ENCODE results near the gene MACROD2. TPM values are rescaled to one million over a fixed set of nuclear protein-coding genes. Genes with fewer than 3 reads are reported as not detected.
"Not testable (repeated sequence)": the region's sequence is repeated elsewhere in the genome, so short reads cannot be mapped to it uniquely, and the experiment has no call there.

MACROD2 gene
- total and polyA plus RNA-seq, 4 donors = 13.0 to 67.1 (median 20.7) TPM

DNA sequence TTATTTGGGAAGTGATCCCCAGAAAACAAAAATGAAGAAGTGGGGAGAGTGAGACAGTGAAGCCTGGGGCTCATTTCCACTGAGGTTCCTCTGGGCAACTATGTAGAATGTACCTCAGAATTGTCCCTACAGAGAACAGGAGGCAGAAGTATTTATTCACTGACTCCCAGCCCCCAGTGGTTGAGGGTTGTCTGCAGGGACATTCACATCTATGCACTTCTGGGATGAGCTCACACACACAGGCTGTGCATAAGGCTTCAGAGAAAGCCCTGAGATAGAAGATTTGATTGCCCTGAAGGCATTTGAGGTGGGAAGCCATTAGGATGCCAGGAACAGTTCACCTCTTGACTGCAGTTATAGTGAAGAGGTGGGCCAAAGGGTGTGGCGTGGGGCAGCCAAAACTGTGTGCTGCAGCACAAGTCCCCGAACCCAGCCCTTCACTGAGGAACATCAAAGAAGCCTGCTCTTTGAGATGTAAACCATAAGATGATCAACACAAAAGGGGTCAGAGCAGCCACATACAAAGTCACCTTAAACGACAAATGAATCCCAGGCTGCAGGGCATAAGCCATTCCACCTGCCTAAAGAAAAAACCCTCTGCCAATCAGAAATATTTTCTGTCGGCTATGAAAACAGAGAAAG lies 1195.9 kb downstream of the MACROD2 start:
- TF ChIP-seq, protein P1, sequence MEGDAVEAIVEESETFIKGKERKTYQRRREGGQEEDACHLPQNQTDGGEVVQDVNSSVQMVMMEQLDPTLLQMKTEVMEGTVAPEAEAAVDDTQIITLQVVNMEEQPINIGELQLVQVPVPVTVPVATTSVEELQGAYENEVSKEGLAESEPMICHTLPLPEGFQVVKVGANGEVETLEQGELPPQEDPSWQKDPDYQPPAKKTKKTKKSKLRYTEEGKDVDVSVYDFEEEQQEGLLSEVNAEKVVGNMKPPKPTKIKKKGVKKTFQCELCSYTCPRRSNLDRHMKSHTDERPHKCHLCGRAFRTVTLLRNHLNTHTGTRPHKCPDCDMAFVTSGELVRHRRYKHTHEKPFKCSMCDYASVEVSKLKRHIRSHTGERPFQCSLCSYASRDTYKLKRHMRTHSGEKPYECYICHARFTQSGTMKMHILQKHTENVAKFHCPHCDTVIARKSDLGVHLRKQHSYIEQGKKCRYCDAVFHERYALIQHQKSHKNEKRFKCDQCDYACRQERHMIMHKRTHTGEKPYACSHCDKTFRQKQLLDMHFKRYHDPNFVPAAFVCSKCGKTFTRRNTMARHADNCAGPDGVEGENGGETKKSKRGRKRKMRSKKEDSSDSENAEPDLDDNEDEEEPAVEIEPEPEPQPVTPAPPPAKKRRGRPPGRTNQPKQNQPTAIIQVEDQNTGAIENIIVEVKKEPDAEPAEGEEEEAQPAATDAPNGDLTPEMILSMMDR (IDR thresholded peaks at IDR 0.05; ENCODE audit: control extremely low read depth, extremely low read depth) = no peak

DNA sequence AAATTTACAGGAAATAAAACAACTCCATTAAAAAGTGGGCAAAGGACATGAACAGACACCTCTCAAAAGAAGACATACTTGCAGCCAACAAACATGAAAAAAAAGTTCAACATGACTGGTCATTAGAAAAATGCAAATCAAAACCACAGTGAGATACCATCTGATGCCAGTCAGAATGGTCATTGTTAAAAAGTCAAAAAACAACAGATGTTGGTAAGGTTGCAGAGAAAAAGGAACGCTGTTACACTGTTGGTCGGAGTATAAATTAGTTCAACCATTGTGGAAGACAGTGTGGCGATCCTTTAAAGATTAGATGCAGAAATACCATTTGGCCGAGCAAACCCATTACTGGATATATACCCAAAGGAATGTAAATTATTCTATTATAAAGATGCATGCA lies 1200.1 kb downstream of the MACROD2 start:
- peaks cover 0 to 2% (median 0%) of the 10 kb centered on the region in 4 donors for H3K9me3 ChIP-seq (ENCODE audit: control insufficient read depth in 4 of 4, insufficient read depth in 3 of 4, low read length in 3 of 4)
- H3K27me3 ChIP-seq (ENCODE audit: control insufficient read depth in 3 of 3, insufficient read depth in 3 of 3, low read length in 2 of 3) = no peaks in the 10 kb centered on the region
- no peak overlapping the region for H3K27ac ChIP-seq (ENCODE audit: low read depth in 1 of 2, low read length in 1 of 2)
- no peak overlapping the region for H3K9ac ChIP-seq (ENCODE audit: insufficient read depth in 1 of 2, low read length in 2 of 2)
- H3K4me1 ChIP-seq (ENCODE audit: control insufficient read depth in 5 of 5, insufficient read depth in 5 of 5, low read length in 5 of 5) = no peaks in the 10 kb centered on the region
- H3K36me3 ChIP-seq (ENCODE audit: control insufficient read depth in 4 of 4, insufficient read depth in 4 of 4, low read length in 4 of 4) = no peaks in the 10 kb centered on the region
- H3K4me3 ChIP-seq = no peak overlapping the region
- DNase-seq (no peak), ATAC-seq (ENCODE audit: insufficient read depth, low FRiP score) (no peak)
- TF ChIP-seq, protein P1 (IDR thresholded peaks at IDR 0.05; ENCODE audit: control extremely low read depth, extremely low read depth) = no peak
- 88 to 94% methylated on average over 4 of the region's 4 CpGs for WGBS, 2 donors

More for the DNA sequence above, 1195.9 kb downstream of the MACROD2 start:
- no peak overlapping the region for H3K4me3 ChIP-seq
- no peak overlapping the region for H3K9ac ChIP-seq (ENCODE audit: insufficient read depth in 1 of 2, low read length in 2 of 2)
- no peaks in the 10 kb centered on the region for H3K36me3 ChIP-seq (ENCODE audit: control insufficient read depth in 4 of 4, insufficient read depth in 4 of 4, low read length in 4 of 4)
- ATAC-seq (ENCODE audit: insufficient read depth, low FRiP score) (no peak), DNase-seq (no peak)
- 63 to 66% methylated on average over 4 of the region's 4 CpGs for WGBS, 2 donors
- no peak overlapping the region for H3K27ac ChIP-seq (ENCODE audit: low read depth in 1 of 2, low read length in 1 of 2)
- no peaks in the 10 kb centered on the region for H3K27me3 ChIP-seq (ENCODE audit: control insufficient read depth in 3 of 3, insufficient read depth in 3 of 3, low read length in 2 of 3)
- no peaks in the 10 kb centered on the region for H3K4me1 ChIP-seq (ENCODE audit: control insufficient read depth in 5 of 5, insufficient read depth in 5 of 5, low read length in 5 of 5)
- peaks cover 0 to 2% (median 0%) of the 10 kb centered on the region in 4 donors for H3K9me3 ChIP-seq (ENCODE audit: control insufficient read depth in 4 of 4, insufficient read depth in 3 of 4, low read length in 3 of 4)

DNA sequence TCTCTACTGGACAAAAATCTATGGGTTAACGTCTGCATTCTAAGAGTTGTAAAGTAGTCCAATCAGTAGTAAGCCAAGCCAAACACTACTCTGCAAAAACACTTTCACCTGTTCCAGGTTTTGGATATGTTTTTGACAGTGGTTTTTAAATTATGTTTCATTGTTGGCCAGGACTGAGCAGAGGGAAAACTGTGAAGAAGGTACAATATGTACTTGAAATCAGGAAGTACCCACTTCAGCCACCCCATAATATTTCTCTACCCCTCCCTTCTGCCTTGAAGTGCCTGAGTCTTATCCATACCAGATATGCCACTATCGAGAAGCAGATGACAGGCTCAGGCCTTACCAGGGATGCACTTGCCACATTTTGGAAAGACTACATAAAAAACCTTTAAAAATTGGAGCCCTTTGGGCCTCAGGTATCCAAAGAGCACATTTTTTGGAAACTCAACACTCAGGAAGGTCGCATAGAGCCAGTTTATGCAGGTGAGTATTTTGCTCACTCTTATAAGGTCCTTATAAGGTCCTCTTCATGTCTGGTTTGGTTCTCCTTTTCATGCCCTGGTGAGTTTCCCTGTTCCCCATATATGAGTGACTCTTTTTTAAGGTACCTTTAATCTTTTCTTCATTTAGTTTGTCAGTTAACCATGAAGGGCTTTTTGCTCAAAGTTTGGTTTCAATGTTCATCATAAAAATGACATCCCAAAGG lies 1201.4 kb downstream of the MACROD2 start:
- H3K9ac ChIP-seq (ENCODE audit: insufficient read depth in 1 of 2, low read length in 2 of 2) = no peak overlapping the region
- DNase-seq = no peak
- H3K36me3 ChIP-seq (ENCODE audit: control insufficient read depth in 4 of 4, insufficient read depth in 4 of 4, low read length in 4 of 4) = no peaks in the 10 kb centered on the region
- H3K9me3 ChIP-seq (ENCODE audit: control insufficient read depth in 4 of 4, insufficient read depth in 3 of 4, low read length in 3 of 4) = no peaks in the 10 kb centered on the region
- no peaks in the 10 kb centered on the region for H3K4me1 ChIP-seq (ENCODE audit: control insufficient read depth in 5 of 5, insufficient read depth in 5 of 5, low read length in 5 of 5)
- peak overlapping the region in 1 of 2 donors; percentile 59 for H3K27ac ChIP-seq (ENCODE audit: low read depth in 1 of 2, low read length in 1 of 2)
- peak; percentile 64 for ATAC-seq (ENCODE audit: insufficient read depth, low FRiP score)
- H3K27me3 ChIP-seq (ENCODE audit: control insufficient read depth in 3 of 3, insufficient read depth in 3 of 3, low read length in 2 of 3) = no peaks in the 10 kb centered on the region
- TF ChIP-seq, protein P1 (IDR thresholded peaks at IDR 0.05; ENCODE audit: control extremely low read depth, extremely low read depth) = no peak
- H3K4me3 ChIP-seq = no peak overlapping the region
- WGBS, 2 donors = 61 to 68% methylated on average over 3 of the region's 3 CpGs

DNA sequence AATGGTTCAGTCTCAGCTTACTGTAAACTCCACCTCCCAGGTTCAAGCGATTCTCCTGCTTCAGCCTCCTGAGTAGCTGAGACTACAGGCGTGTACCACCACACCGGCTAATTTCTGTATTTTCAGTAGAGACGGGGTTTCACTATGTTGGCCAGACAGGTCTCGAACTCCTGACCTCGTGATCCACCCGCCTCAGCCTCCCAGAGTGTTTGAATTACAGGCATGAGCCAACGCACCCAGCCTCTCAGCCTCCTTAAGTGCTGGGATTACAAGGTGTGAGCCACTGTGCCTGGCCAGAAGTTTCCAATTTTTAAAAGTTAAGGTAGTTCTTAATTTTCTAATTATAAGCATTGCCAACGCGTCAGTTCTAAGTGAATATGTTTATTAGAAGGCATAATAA lies 1202.7 kb downstream of the MACROD2 start:
- H3K4me1 ChIP-seq (ENCODE audit: control insufficient read depth in 5 of 5, insufficient read depth in 5 of 5, low read length in 5 of 5); H3K4me3 ChIP-seq; DNase-seq; H3K9me3 ChIP-seq (ENCODE audit: control insufficient read depth in 4 of 4, insufficient read depth in 3 of 4, low read length in 3 of 4); H3K27me3 ChIP-seq (ENCODE audit: control insufficient read depth in 3 of 3, insufficient read depth in 3 of 3, low read length in 2 of 3); H3K27ac ChIP-seq (ENCODE audit: low read depth in 1 of 2, low read length in 1 of 2); H3K36me3 ChIP-seq (ENCODE audit: control insufficient read depth in 4 of 4, insufficient read depth in 4 of 4, low read length in 4 of 4); H3K9ac ChIP-seq (ENCODE audit: insufficient read depth in 1 of 2, low read length in 2 of 2); ATAC-seq (ENCODE audit: insufficient read depth, low FRiP score): not testable (repeated sequence)
- 79 to 89% methylated on average over 10 of the region's 10 CpGs for WGBS, 2 donors

Data from lung (tissue), 12 donors.